Endothelial cell of umbilical vein (primary cell): Measurements from ENCODE around the gene ASPSCR1. TPM values are rescaled to one million over a fixed set of nuclear protein-coding genes. Genes with fewer than 3 reads are reported as not detected.

ENCODE experiments used
- BruUV-seq: library from RNA; stranded (reverse); fragments of 400-500 nt; replicated peaks from 2 replicates; lab custom pipeline; 2021; lab: Mats Ljungman, UMichigan
- CTCF ChIA-PET: fragments of 300-600, 350-600 bp; sonication (Branson Sonifier 250); formaldehyde crosslinking; loops from one replicate; lab custom pipeline; 2021; ENCODE audit warnings: antibody characterized with exemption, inconsistent platforms; lab: Charles Lee
- POLR2A ChIA-PET: fragments of 300-600, 350-600 bp; sonication (Branson Sonifier 250); formaldehyde crosslinking; loops from one replicate; lab custom pipeline; 2021; ENCODE audit warnings: antibody characterized with exemption, inconsistent platforms; lab: Charles Lee
- DNase-seq: peaks from one replicate; pipeline ENCODE4 v3.0.0-alpha.2; 2011; ENCODE audit warnings: low read depth, low spot score
- FAIRE-seq: peaks from 2 replicates; lab custom pipeline; 2011; peaks lifted over from hg19 to GRCh38; lab: Jason Lieb, UNC
- H2AFZ ChIP-seq: 2 replicates; pipeline ENCODE4 v1.6.0; 2012; ENCODE audit warnings: low read depth, low read length, control low read depth, inconsistent platforms
- H3K27ac ChIP-seq: 2 replicates; pipeline ENCODE4 v1.5.1; 2011; ENCODE audit warnings: low read depth, mild to moderate bottlenecking, control low read depth, low read length, moderate library complexity; ENCODE audit not compliant: insufficient read depth
- H3K27me3 ChIP-seq, 2 experiments: 2 replicates each; pipeline versions ENCODE4 v1.6.0 to v1.6.1; 2011; ENCODE audit warnings: low read length in 2 of 2, mixed read lengths in 1 of 2; ENCODE audit not compliant: control insufficient read depth in 2 of 2, insufficient read depth in 2 of 2
- H3K36me3 ChIP-seq, 2 experiments: 2 replicates in 1 of 2; 3 replicates in 1 of 2; pipeline ENCODE4 v1.5.1; 2011; ENCODE audit warnings: low read length in 2 of 2, mild to moderate bottlenecking in 1 of 2, moderate library complexity in 1 of 2; ENCODE audit not compliant: control insufficient read depth in 2 of 2, insufficient read depth in 2 of 2; ENCODE audit errors: extremely low read depth in 1 of 2
- H3K4me1 ChIP-seq: 3 replicates; pipeline ENCODE4 v1.5.1; 2011; ENCODE audit warnings: mild to moderate bottlenecking, low read length; ENCODE audit not compliant: control insufficient read depth, insufficient read depth; ENCODE audit errors: extremely low read depth
- H3K4me2 ChIP-seq: 2 replicates; pipeline ENCODE4 v1.6.1; 2011; ENCODE audit warnings: low read length, control low read depth, mixed read lengths; ENCODE audit not compliant: insufficient read depth
- H3K4me3 ChIP-seq, 3 experiments: fragments of 200-600 bp in 1 of 3; sonication (generic), shearing (Covaris generic) in 1 of 3; replicated peaks in 1 of 3; 2 replicates each; pipeline ENCODE4 v1.5.1; 2011 to 2016; ENCODE audit warnings: control low read depth in 3 of 3, low read length in 3 of 3, mild to moderate bottlenecking in 2 of 3, inconsistent platforms in 1 of 3, low read depth in 1 of 3, moderate library complexity in 1 of 3; ENCODE audit not compliant: insufficient read depth in 1 of 3
- H3K79me2 ChIP-seq: 2 replicates; pipeline ENCODE4 v1.6.0; 2012; ENCODE audit warnings: low read length, inconsistent platforms; ENCODE audit not compliant: control insufficient read depth, insufficient read depth
- H3K9ac ChIP-seq: replicated peaks from 2 replicates; pipeline ENCODE3; 2011; ENCODE audit warnings: low read length, control low read depth; ENCODE audit not compliant: insufficient read depth; ENCODE audit errors: extremely low read depth
- H3K9me1 ChIP-seq: replicated peaks from 3 replicates; pipeline ENCODE4 v1.6.0; 2011; ENCODE audit warnings: mild to moderate bottlenecking, low read length; ENCODE audit not compliant: control insufficient read depth, insufficient read depth; ENCODE audit errors: extremely low read depth
- H3K9me3 ChIP-seq: replicated peaks from 2 replicates; pipeline ENCODE4 v1.5.1; 2012; ENCODE audit warnings: low read length, inconsistent platforms; ENCODE audit not compliant: control insufficient read depth, insufficient read depth
- H4K20me1 ChIP-seq: replicated peaks from 2 replicates; pipeline ENCODE3; 2011; ENCODE audit warnings: mild to moderate bottlenecking, low read length; ENCODE audit not compliant: control insufficient read depth, insufficient read depth; ENCODE audit errors: extremely low read depth
- EZH2 ChIP-seq: IDR thresholded peaks from 2 replicates; pipeline ENCODE4 v1.6.1; 2012; ENCODE audit warnings: borderline replicate concordance, low read depth, mild to moderate bottlenecking, moderate library complexity, low read length, inconsistent platforms; ENCODE audit not compliant: severe bottlenecking
- FOS ChIP-seq: IDR thresholded peaks from 2 replicates; pipeline ENCODE4 v1.6.1; 2011; ENCODE audit warnings: mild to moderate bottlenecking, low read length, moderate library complexity, borderline replicate concordance; ENCODE audit not compliant: insufficient read depth
- GATA2 ChIP-seq: IDR thresholded peaks from 2 replicates; pipeline ENCODE4 v1.7.0; 2011; ENCODE audit warnings: low read depth, mild to moderate bottlenecking, moderate library complexity, mixed read lengths, low read length; ENCODE audit not compliant: insufficient read length, insufficient read depth
- JUN ChIP-seq: IDR thresholded peaks from 2 replicates; pipeline ENCODE4 v1.6.1; 2011; ENCODE audit warnings: borderline replicate concordance, low read depth; ENCODE audit not compliant: insufficient read length, insufficient read depth
- MYC ChIP-seq: IDR thresholded peaks from one replicate; pipeline ENCODE4 v1.6.1; 2011; ENCODE audit warnings: mild to moderate bottlenecking, low read depth, low read length
- POLR2A ChIP-seq: IDR thresholded peaks from 2 replicates; pipeline ENCODE4 v1.6.1; 2012; ENCODE audit warnings: low read depth, mild to moderate bottlenecking, control low read depth, low read length
- POLR2AphosphoS5 ChIP-seq: IDR thresholded peaks from 2 replicates; pipeline ENCODE4 v1.6.1; 2012; ENCODE audit warnings: low read depth, mild to moderate bottlenecking, control low read depth, low read length, moderate library complexity; ENCODE audit not compliant: insufficient read depth
- dilution Hi-C: fragments of 300-500 bp; cut with MboI; formaldehyde crosslinking; loops from one replicate; pipeline ENCODE4 v1.15.0; 2019; ENCODE audit warnings: low sequenced_read_pairs; ENCODE audit not compliant: extremely low pct_ligation_motif_present
- intact Hi-C: fragments of 100-400 bp; cut with micrococcal nuclease; formaldehyde crosslinking; loops from one replicate; pipeline ENCODE4 v1.10.0; 2022
- polyA plus RNA-seq, 4 experiments: library from polyadenylated mRNA; depleted of rRNA in 3 of 4; stranded (reverse) in 3 of 4; unstranded in 1 of 4; fragments of >200 nt; gene quantifications; 2 replicates each; pipeline versions ENCODE4 v1.2.1 to v1.2.3, GENCODE V29; 2011 to 2012; ENCODE audit warnings: missing spikeins in 1 of 4
- total RNA-seq: library from RNA; stranded (reverse); gene quantifications from 2 replicates; pipeline ENCODE4 v1.2.3, GENCODE V29; 2021
- TF ChIP-seq, protein P1 (sequence below), 2 donors: IDR thresholded peaks; 1 replicate in 1 of 2; 2 replicates in 1 of 2; pipeline ENCODE4 v1.5.1; 2011; ENCODE audit warnings: low read length in 2 of 2, mild to moderate bottlenecking in 2 of 2, moderate library complexity in 2 of 2, control low read depth in 1 of 2, inconsistent platforms in 1 of 2, low read depth in 1 of 2; ENCODE audit not compliant: insufficient read depth in 1 of 2; ENCODE audit errors: extremely low read depth in 1 of 2
- TF ChIP-seq, protein P2 (sequence below): IDR thresholded peaks from 2 replicates; pipeline ENCODE4 v1.6.1; 2011; ENCODE audit not compliant: insufficient read depth, insufficient read length

Gene ASPSCR1
- total and polyA plus RNA-seq, 2 donors (not counting 3 experiments of a cell fraction or from before 2014, with no cell fraction given), result 24.8 to 36.5 TPM

GRCh38 chr17:82005701-82006348 lies 28.4 kb downstream of the ASPSCR1 start:
- H2AFZ ChIP-seq, result no peak overlapping the region
- POLR2A ChIA-PET, result no interaction called here
- H3K9me1 ChIP-seq, result no peaks in the 10 kb centered on the region
- H3K4me3 ChIP-seq, result no peak overlapping the region
- TF ChIP-seq FOS, result no peak
- no peak for TF ChIP-seq POLR2A
- TF ChIP-seq, protein P1, sequence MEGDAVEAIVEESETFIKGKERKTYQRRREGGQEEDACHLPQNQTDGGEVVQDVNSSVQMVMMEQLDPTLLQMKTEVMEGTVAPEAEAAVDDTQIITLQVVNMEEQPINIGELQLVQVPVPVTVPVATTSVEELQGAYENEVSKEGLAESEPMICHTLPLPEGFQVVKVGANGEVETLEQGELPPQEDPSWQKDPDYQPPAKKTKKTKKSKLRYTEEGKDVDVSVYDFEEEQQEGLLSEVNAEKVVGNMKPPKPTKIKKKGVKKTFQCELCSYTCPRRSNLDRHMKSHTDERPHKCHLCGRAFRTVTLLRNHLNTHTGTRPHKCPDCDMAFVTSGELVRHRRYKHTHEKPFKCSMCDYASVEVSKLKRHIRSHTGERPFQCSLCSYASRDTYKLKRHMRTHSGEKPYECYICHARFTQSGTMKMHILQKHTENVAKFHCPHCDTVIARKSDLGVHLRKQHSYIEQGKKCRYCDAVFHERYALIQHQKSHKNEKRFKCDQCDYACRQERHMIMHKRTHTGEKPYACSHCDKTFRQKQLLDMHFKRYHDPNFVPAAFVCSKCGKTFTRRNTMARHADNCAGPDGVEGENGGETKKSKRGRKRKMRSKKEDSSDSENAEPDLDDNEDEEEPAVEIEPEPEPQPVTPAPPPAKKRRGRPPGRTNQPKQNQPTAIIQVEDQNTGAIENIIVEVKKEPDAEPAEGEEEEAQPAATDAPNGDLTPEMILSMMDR (IDR thresholded peaks at IDR 0.05; ENCODE audit: extremely low read depth in 1 of 2, insufficient read depth in 1 of 2, low read depth in 1 of 2, low read length in 2 of 2), result no peak
- TF ChIP-seq JUN, result no peak
- TF ChIP-seq POLR2AphosphoS5, result no peak
- TF ChIP-seq GATA2, result no peak
- TF ChIP-seq MYC, result no peak
- TF ChIP-seq, protein P2, sequence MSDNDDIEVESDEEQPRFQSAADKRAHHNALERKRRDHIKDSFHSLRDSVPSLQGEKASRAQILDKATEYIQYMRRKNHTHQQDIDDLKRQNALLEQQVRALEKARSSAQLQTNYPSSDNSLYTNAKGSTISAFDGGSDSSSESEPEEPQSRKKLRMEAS, result no peak
- no peak for TF ChIP-seq EZH2
- no peak overlapping the region for H3K27ac ChIP-seq
- intact Hi-C loops (no loop called here), dilution Hi-C loops (no loop called here)
- no TSS peak for BruUV-seq
- H3K9me3 ChIP-seq, result no peaks in the 10 kb centered on the region
- no peak for DNase-seq
- H4K20me1 ChIP-seq, result no peaks in the 10 kb centered on the region
- H3K36me3 ChIP-seq, result no peaks in the 10 kb centered on the region
- H3K27me3 ChIP-seq, result no peaks in the 10 kb centered on the region
- no peak for FAIRE-seq
- H3K9ac ChIP-seq, result no peak overlapping the region
- no peaks in the 10 kb centered on the region for H3K79me2 ChIP-seq
- H3K4me2 ChIP-seq, result no peak overlapping the region
- CTCF ChIA-PET, result interaction anchor here (3.5 kb wide), 1 partner anchor 14 kb away, joined by 30 read pairs; no protein-coding TSS in a partner anchor
- peaks cover 13% of the 10 kb centered on the region for H3K4me1 ChIP-seq
